Choroid plexus epithelial cell (primary cell): ENCODE measurements around the gene C4orf54.

Source experiments
- DNase-seq: peaks from one replicate; pipeline ENCODE4 v3.0.0-alpha.2; 2010; ENCODE audit warnings: low read depth
- H3K4me3 ChIP-seq: 2 replicates; pipeline ENCODE4 v1.5.1; 2011; ENCODE audit warnings: low read depth, mild to moderate bottlenecking, control low read depth, low read length, moderate library complexity
- TF ChIP-seq, protein P1 (sequence below): conservative IDR thresholded peaks from 2 replicates; pipeline ENCODE4 v1.5.1; 2011; ENCODE audit warnings: low read depth, mild to moderate bottlenecking, control low read depth, inconsistent platforms, low read length, moderate library complexity

C4orf54 gene

DNA sequence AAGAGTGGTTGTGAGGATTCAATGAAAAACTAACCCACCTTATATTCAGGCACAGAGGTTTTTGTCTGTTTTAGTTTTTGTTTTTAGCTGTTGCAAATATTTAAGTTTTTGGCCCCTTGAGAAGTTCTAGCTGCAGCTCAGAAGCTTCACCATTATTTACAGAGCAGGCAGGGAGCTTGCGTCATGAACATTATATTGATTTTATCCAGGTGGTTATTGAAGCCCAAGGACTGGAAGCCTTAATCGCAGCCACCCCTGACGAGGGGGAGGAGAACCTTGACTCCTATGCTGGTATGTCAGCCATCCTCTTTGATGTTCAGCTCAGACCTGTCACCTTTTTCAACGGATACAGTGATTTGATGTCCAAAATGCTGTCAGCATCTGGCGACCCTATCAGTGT lies 44.9 kb downstream of the C4orf54 start:
- H3K4me3 ChIP-seq = no peak overlapping the region
- TF ChIP-seq, protein P1, sequence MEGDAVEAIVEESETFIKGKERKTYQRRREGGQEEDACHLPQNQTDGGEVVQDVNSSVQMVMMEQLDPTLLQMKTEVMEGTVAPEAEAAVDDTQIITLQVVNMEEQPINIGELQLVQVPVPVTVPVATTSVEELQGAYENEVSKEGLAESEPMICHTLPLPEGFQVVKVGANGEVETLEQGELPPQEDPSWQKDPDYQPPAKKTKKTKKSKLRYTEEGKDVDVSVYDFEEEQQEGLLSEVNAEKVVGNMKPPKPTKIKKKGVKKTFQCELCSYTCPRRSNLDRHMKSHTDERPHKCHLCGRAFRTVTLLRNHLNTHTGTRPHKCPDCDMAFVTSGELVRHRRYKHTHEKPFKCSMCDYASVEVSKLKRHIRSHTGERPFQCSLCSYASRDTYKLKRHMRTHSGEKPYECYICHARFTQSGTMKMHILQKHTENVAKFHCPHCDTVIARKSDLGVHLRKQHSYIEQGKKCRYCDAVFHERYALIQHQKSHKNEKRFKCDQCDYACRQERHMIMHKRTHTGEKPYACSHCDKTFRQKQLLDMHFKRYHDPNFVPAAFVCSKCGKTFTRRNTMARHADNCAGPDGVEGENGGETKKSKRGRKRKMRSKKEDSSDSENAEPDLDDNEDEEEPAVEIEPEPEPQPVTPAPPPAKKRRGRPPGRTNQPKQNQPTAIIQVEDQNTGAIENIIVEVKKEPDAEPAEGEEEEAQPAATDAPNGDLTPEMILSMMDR = no peak
- no peak for DNase-seq

DNA sequence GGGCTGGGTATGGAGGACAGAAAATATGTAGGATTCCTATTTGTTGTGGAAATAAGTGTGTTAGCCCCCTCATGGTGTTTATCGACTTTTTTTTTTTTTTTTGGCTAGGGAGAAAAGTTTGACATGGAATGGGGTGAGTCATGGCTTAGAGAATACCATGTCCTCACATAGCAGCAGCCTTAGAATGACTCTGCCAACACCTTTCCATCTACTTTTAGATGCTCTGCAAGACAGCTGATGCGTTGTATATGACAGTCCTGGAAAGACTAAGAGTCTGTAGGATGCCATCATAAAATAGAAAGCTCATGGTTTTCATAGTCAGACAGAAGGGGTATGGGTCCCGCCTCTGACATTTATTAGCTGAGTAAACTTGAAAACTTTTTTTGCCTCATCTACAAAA lies 45.3 kb downstream of the C4orf54 start:
- TF ChIP-seq, protein P1 = no peak
- DNase-seq = no peak
- no peak overlapping the region for H3K4me3 ChIP-seq

DNA sequence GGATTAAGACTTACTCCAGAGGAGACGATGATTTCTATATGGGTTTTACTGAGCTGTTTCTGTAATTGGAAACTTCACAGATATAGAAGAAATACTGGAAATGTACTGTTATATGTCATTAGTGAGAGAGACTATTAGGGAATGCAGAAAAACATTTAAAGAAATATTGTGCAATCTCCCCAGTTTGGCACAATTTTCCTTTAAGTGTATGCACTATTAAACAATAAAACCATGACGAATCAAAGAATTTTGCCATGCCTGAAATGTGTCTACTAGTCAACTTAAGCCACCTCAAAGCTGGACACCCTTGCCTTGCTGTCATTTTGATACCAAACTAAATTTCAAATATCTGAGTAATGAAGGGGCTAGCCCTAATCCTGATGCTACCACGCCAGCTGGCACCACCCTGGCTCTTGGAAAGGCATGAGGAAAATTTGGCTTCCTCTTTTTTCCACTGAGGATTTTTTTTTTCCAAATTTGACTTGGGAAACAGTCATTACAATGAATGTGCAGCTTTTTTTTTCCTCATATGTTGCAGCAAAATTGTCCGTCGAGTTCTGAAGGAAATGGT lies 46.9 kb downstream of the C4orf54 start:
- no peak for DNase-seq
- no peak overlapping the region for H3K4me3 ChIP-seq
- TF ChIP-seq, protein P1 = no peak

DNA sequence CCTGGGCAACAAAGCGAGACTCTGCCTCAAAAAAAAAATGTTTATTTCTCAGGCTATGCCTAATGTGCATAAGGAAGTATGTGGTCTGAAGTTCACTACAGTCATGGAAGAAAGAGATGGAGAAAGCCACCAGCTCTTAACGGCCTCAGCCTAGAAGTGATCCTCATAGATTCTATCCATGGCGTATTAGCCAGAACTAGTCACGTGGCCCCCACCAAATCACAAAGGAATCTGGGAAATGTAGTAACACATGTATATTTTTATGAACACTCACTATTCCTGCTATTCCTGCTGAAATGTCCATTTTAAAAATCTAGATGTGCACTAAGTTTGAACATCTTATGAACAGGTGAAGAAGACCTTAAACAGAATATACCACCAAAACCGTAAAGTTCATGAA lies 49.2 kb downstream of the C4orf54 start:
- TF ChIP-seq, protein P1 = no peak
- no peak overlapping the region for H3K4me3 ChIP-seq
- DNase-seq = no peak
